Adrenal gland (tissue), 19 donors: ENCODE data around the gene CLEC19A. TPM values are rescaled to one million over a fixed set of nuclear protein-coding genes. Genes with fewer than 3 reads are reported as not detected.

Source experiments
- DNase-seq, 7 donors: peaks; one replicate each; pipeline ENCODE4 v3.0.0-alpha.2; 2019 to 2020
- H3K27ac ChIP-seq, 5 donors: fragments of 200-600 bp; sonication (generic) in 4 of 5; 1 replicate in 3 of 5; 2 replicates in 2 of 5; pipeline versions ENCODE4 v1.5.1 to v1.8.0; 2016 to 2020; ENCODE audit warnings: mild to moderate bottlenecking in 1 of 5
- H3K27me3 ChIP-seq: fragments of 200-600 bp; 2 replicates; pipeline ENCODE4 v1.8.0; 2021
- H3K36me3 ChIP-seq, 2 donors: fragments of 200-600 bp; replicated peaks in 1 of 2; 1 replicate in 1 of 2; 2 replicates in 1 of 2; pipeline versions ENCODE4 v1.5.1 to v1.8.0; 2018 to 2022
- H3K4me1 ChIP-seq, 2 donors: fragments of 200-600 bp; replicated peaks in 1 of 2; 1 replicate in 1 of 2; 2 replicates in 1 of 2; pipeline versions ENCODE4 v1.5.1 to v1.8.0; 2018 to 2021
- H3K4me3 ChIP-seq, 4 donors: fragments of 200-600 bp; sonication (generic) in 3 of 4; one replicate each; pipeline ENCODE4 v1.5.1; 2016 to 2018
- H3K9me3 ChIP-seq, 3 donors: fragments of 200-600 bp; sonication (generic) in 1 of 3; replicated peaks in 1 of 3; 1 replicate in 2 of 3; 2 replicates in 1 of 3; pipeline versions ENCODE4 v1.5.1 to v1.8.0; 2016 to 2021
- POLR2A ChIP-seq, 2 donors: fragments of 450-650 bp; IDR thresholded peaks; one replicate each; pipeline ENCODE4 v1.6.1; 2017; ENCODE audit warnings: antibody characterized with exemption in 2 of 2, mild to moderate bottlenecking in 2 of 2, moderate library complexity in 1 of 2
- WGBS, 4 donors: extraction: QIAGEN DNeasy Blood & Tissue Kit in 2 of 4; methylation state at CpG; one replicate each; pipeline versions ENCODE4 v1.1.5 to v1.1.7; 2013 to 2017; 5-methylcytosine and 5-hydroxymethylcytosine counted together
- intact Hi-C, 2 donors: fragments of 100-400 bp; cut with DNase I; formaldehyde crosslinking; loops; one replicate each; pipeline versions ENCODE4 v1.14.1 to v1.15.0; 2022 to 2023
- long read RNA-seq, 10 donors: library from polyadenylated mRNA in 3 of 10; unstranded in 2 of 10; stranded (forward) in 1 of 10; transcript quantifications; one replicate each; pipeline ENCODE4 v2.0.0 and lab custom pipeline, GENCODE V29; 2021 to 2026
- polyA plus RNA-seq, 3 donors: library from polyadenylated mRNA; stranded (reverse); fragments of 200-250 nt in 2 of 3; fragments of 350-450 nt in 1 of 3; fragmentation: Illumina TruSeq in 1 of 3; extraction: RNeasy Lipid Tissue Mini Kit (QIAGEN cat#74804) in 1 of 3; gene quantifications; one replicate each; pipeline ENCODE4 v1.2.3, GENCODE V29; 2013 to 2014
- total RNA-seq, 9 donors: library from RNA; depleted of rRNA in 4 of 9; stranded (reverse); fragments of >200 nt in 4 of 9; fragments of 120-200 nt in 1 of 9; fragmentation: NEBNext Ultra II Directional in 1 of 9; extraction: Animal tissue kit (Norgen Biotek cat#: 25700) in 1 of 9; gene quantifications; one replicate each; pipeline versions ENCODE4 v1.1.0 to v1.2.4, GENCODE V29; 2013 to 2023
- TF ChIP-seq, protein P1 (sequence below), 6 experiments: fragments of 450-650 bp in 4 of 6; fragments of 200-600 bp in 2 of 6; sonication (generic) in 1 of 6; IDR thresholded peaks; 1 replicate in 5 of 6; 2 replicates in 1 of 6; pipeline versions ENCODE4 v1.5.1 to v1.8.0; 2016 to 2021; ENCODE audit warnings: antibody characterized with exemption in 6 of 6, mild to moderate bottlenecking in 2 of 6, moderate library complexity in 1 of 6
- donor health status: healthy with polysubstance abuse.
- donor health status: Bipolar disorder and iron deficiency.
- donor health status: DM: yes; HTN: yes; CAD: no.
- donor health status: DM: no; HTN: no; CAD: no.
- donor health status: DM: no; HTN: no; CAD: no.
- donor health status: DM: yes; HTN: yes; CAD: no.

The CLEC19A gene
- total RNA-seq (under 1 TPM in 1 of 9 donors, not detected in 8; 0.06 TPM), polyA plus RNA-seq (not detected)
- long read RNA-seq, donor 1 = 0 reads
- long read RNA-seq, donor 2 = 0 reads
- long read RNA-seq, donor 3 = 0 reads
- long read RNA-seq, donor 4 = 0 reads
- long read RNA-seq, donor 5 = 0 reads
- long read RNA-seq, donor 6 = 0 reads
- long read RNA-seq, donor 7 = 0 reads
- long read RNA-seq, donor 8 = 0 reads
- long read RNA-seq, donor 9 = 0 reads
- long read RNA-seq, donor 10 = 0 reads

GRCh38 chr16:19285431-19285830 lies at the start of gene CLEC19A:
Gene CLEC19A, plus strand, starts transcription at chr16:19285731. Its CDS starts 121 bp downstream, at chr16:19285852.
- Histone ChIP-seq H3K9me3 (no peaks in the 10 kb centered on the region), H3K4me1 (no peaks in the 10 kb centered on the region)

DNA sequence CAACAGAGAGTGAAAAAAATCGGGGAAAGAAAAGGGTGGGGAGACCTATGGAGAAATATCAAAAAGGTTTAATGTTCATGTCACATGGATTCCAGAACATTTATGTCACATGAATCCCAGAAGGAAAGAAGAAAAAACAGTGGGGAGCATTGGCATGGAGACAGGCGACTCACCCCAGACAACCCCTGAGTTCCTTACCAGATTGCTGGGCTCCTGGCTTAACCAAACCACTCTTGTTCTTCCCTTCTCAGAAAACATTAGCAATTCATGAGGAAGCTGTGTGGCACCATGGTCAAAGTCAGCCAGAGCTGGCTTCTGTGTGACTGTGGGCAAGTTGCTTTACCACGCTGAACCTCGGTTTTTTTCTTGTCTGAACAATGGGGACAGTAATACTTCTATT lies 49.6 kb upstream of the CLEC19A start:
- Histone ChIP-seq H3K4me1 (no peaks in the 10 kb centered on the region), H3K9me3 (no peaks in the 10 kb centered on the region), H3K36me3 (no peaks in the 10 kb centered on the region), H3K4me3 (no peak overlapping the region), H3K27me3 (no peaks in the 10 kb centered on the region), H3K27ac (no peak overlapping the region)
- TF ChIP-seq POLR2A (IDR thresholded peaks at IDR 0.05) = no peak
- TF ChIP-seq, protein P1, sequence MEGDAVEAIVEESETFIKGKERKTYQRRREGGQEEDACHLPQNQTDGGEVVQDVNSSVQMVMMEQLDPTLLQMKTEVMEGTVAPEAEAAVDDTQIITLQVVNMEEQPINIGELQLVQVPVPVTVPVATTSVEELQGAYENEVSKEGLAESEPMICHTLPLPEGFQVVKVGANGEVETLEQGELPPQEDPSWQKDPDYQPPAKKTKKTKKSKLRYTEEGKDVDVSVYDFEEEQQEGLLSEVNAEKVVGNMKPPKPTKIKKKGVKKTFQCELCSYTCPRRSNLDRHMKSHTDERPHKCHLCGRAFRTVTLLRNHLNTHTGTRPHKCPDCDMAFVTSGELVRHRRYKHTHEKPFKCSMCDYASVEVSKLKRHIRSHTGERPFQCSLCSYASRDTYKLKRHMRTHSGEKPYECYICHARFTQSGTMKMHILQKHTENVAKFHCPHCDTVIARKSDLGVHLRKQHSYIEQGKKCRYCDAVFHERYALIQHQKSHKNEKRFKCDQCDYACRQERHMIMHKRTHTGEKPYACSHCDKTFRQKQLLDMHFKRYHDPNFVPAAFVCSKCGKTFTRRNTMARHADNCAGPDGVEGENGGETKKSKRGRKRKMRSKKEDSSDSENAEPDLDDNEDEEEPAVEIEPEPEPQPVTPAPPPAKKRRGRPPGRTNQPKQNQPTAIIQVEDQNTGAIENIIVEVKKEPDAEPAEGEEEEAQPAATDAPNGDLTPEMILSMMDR (IDR thresholded peaks at IDR 0.05) = no peak
- WGBS, 4 donors = 88 to 94% (median 94%) methylated on average over 4 of the region's 4 CpGs
- no peak for DNase-seq
- intact Hi-C loops = no loop called here

More at GRCh38 chr16:19285431-19285830, at the start of gene CLEC19A:
- no peaks in the 10 kb centered on the region for H3K36me3 ChIP-seq
- H3K27me3 ChIP-seq = no peaks in the 10 kb centered on the region
- 70 to 79% (median 73%) methylated on average over 2 of the region's 2 CpGs for WGBS, 4 donors
- intact Hi-C loops = no loop called here
- no peak within 1 kb of the TSS for H3K27ac ChIP-seq
- no peak for TF ChIP-seq POLR2A (IDR thresholded peaks at IDR 0.05)
- TF ChIP-seq, protein P1 (IDR thresholded peaks at IDR 0.05) = no peak
- no peak for DNase-seq
- H3K4me3 ChIP-seq = no peak within 1 kb of the TSS

- Histone ChIP-seq H3K27ac (no peak overlapping the region), H3K4me3 (no peak overlapping the region), H3K9me3 (no peaks in the 10 kb centered on the region), H3K27me3 (no peaks in the 10 kb centered on the region), H3K4me1 (no peaks in the 10 kb centered on the region), H3K36me3 (no peaks in the 10 kb centered on the region)
- TF ChIP-seq, protein P1 (IDR thresholded peaks at IDR 0.05) = no peak
- TF ChIP-seq POLR2A (IDR thresholded peaks at IDR 0.05) = no peak
- 72 to 80% (median 75%) methylated on average over 4 of the region's 4 CpGs for WGBS, 4 donors
- intact Hi-C loops = no loop called here
- DNase-seq = no peak
Measured at GRCh38 chr16:19236561-19237209, 48.8 kb upstream of the CLEC19A start.

DNA sequence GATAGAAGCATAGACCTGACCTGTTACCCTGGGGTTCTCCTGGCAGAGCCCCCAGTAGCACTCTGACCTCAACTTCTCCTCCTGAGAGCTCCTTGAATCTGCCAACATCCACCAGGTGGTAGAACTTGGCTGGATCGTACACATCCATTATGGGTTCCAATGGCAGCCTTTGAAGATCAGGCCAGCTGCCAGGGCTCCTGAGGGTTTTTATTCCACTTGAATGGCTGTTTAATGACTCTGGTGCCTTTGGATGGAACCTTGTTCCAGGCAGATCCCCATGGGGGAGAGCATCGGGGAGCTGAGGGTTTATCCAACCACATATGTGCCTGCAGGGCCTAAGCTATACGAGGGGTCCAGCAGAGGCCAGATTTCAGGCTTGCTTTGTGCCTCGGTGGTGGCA lies 47.1 kb upstream of the CLEC19A start:
- Histone ChIP-seq H3K4me1 (no peaks in the 10 kb centered on the region), H3K4me3 (no peak overlapping the region), H3K9me3 (no peaks in the 10 kb centered on the region), H3K27ac (no peak overlapping the region), H3K27me3 (no peaks in the 10 kb centered on the region), H3K36me3 (no peaks in the 10 kb centered on the region)
- no peak for TF ChIP-seq POLR2A (IDR thresholded peaks at IDR 0.05)
- TF ChIP-seq, protein P1 (IDR thresholded peaks at IDR 0.05) = no peak
- intact Hi-C loops = no loop called here
- DNase-seq = no peak
- WGBS, 4 donors = 86 to 92% (median 89%) methylated on average over 3 to 4 of the region's 4 CpGs
